ENCODE data around the gene MXI1.
"Not testable (repeated sequence)": the region's sequence is repeated elsewhere in the genome, so short reads cannot be mapped to it uniquely, and the experiment has no call there.

MXI1 gene

DNA sequence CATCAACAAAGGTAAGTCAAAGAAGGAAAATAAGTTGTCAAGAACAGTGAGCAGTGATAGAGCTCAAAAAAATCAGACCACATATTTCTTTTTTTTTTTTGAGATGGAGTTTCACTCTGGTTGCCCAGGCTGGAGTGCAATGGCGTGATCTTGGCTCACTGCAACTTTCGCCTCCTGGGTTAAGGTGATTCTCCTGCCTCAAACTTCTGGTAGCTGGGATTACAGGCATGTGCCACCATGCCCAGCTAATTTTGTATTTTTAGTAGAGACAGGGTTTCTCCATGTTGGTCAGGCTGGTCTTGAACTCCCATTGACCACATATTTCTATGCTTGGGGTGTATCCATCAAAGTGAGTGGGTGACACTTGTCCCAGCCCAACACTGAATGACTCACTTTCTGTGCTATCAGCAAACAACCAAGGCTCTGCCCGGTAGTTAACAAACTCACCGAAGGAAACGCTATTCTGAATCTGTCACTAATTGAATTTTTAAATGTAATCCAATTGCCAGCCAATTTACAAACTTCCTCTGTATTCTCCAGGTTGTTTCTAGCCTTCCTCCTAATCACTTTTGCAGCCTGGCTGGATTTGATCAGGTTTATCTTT is 116.9 kb downstream of the MXI1 start:
- DNase-seq, result no peak

DNA sequence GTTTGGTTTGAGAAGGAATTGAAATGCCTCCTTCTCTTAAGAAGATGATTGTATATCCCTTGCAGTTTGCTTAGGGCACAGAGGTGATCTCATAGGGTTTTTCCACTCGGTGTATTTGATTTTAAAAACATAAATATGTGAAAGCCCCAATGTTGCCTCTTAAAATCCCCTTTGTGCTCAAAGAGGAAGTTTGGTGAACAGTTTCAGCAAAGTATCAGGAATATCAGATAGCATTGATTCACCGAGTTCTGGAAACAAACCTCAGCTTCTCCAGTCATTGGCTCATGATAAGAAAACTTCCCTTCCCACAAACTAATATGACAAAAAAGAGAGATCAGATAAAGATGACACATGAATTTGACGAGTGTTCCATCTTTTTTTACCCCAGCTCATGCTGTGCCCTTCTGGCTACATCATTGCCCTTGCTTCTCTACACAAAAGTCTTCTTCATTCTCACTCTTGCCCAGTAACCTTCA is 117.4 kb downstream of the MXI1 start:
- no peak for DNase-seq

DNA sequence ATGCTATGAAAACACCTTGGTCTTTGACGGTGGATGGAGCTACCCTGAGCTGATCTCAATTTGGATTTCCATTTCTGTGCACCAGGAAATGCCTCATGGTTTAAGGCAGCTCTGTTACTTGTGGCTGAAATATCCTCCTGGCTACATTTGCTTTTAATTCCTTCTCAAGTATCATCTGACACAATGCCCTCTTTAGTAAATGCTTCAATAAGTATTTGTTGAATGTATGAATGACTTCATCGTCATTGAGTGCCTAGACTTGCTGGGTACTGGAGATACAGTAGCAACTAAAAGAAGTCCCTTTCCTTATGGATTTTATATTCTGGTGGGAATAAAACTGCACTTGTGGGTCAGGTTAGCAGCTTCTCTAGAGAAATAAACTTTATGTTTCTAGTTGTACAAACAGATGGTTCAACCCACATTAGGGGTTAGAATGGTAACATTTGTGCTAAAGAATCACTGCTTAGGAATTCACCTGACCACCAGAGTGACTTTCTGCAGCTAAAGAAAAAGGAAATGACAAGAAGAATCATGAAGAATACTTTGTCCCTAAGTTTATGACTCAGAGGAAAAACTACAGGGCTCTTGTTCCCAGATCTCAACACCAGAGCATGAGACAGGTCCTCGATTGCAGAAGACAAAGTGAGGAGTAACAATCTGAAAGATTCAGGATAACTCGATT is 119.1 kb downstream of the MXI1 start:
- DNase-seq, result no peak

DNA sequence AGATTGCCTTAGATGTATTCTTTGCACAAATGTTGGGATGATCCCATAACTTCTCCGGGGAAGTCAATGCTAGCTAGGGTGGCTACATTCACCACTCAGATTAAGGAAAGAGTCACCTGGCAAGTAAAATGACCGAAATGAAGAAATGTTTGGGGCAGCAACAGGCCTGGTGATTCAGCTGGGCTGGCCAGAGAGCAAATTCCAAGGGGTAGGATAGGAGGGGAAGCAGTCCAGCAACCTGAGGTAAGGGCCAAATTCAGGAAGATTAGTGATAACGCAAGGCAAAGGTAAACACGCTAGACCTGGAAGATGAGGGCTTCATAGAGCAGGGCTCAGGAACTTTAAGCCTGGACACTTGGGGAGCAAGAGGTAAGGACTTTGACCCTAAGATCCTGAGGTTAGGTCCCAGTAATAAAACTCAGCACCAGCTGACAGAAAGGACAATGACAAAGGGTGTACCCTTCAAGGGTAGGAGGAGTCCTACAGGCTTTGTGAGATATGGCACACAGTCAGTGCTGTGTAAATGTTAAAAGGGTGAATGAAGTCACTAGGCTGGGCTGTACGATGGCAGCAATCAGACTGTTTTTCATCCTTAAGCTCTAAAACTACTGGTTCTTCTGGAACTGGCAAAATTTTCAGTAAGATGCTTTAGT is 120.0 kb downstream of the MXI1 start:
- DNase-seq, result no peak

DNA sequence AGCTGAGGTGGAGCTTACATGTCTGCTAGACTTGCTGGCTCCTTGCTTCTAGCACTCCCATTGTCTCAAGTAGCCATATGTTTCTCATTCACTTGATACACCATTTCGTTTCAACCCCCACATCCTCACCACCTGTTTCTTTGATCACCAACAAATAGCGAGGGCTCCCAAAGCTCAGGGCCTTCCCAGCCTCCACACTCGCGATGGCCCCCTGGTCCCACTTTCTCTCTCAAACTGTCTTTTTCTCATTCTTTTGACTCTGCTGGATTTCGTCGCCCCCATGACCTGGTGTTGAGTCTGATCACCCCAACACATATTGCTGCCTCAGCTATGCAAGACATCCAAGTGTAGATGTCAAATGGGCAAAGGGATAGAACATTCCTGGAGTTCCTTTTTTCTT is 123.3 kb downstream of the MXI1 start:
- no peak for DNase-seq

DNA sequence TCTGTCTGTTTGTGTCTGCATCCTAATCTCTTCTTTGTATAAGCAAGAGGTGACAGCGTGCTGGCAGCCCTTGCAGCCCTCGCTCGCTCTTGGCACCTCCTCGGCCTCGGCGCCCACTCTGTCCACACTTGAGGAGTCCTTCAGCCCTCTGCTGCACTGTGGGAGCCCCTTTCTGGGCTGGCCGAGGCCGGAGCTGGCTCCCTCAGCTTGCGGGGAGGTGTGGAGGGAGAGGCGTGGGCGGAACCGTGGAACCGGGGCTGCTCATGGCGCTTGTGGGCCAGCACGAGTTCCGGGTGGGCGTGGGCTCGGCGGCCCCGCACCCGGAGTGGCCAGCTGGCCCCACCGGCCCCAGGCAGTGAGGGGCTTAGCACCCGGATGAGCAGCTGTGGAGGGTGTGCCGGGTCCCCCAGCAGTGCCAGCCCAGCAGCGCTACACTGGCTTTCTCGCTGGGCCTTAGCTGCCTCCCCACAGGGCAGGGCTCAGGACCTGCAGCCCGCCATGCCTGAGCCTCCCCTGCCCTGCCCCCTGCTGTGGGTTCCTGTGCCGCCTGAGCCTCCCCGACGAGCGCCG is 123.9 kb downstream of the MXI1 start:
- not testable (repeated sequence) for DNase-seq

DNA sequence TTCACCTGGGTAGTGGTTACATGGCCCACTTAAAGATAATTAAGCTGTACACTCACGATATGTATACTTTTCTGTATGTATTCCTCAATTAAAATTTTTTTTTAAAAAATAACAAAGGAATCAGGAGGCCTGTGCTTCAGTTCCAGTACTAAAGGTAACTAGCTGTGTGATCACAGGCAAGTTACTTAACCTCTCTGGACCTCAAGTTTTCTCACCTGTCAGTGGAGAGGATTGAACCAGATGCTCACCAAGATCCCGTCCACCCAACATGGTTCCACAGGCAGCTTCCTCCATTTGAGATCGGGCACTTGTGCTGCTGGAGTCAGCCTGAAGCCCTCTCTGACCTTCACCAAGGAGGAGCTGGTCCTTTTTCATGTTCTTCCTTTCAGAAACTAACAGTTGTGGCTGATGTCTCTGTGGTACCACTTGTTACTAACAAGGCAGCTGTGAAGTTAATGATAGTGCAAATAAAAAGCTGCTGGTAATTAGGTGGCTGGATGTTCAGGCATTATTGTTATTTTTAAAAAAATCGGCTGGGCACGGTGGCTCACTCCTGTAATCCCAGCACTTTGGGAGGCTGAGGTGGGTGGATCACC is 126.8 kb downstream of the MXI1 start:
- DNase-seq, result no peak

DNA sequence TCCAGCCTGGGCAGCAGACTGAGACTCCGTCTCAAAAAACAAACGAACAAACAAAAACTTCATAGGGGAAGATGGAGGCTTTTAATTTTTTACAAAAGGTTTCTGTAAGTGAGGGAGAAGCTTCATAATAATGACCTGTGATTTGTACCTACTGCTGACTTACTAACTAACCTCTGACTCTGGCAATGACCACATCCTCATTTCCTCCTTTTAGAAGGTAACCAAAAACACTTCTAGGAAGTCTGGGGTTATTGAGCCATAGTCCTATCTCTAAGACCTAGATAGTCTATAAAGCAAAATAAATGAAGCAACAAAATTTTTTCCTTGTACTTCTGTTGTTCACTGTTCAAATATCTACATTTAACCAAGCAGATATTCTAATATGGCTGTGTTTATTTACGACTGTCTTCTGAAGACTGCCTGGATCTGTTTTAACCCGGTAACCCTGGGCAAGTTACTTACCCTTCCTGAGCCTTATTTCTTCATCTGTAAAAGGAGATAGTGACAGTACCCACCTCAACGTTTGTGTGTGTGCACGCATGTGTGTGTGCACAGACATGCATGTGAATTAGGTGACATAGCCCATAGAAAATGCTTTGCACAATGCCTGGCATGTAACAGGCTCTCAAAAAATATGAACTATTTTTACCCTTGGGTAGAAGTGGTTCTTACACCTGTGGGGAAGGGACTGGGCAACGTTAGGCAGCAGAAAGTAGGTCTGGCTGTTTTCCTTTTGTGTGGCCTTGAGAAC is 128.1 kb downstream of the MXI1 start:
- DNase-seq, result no peak

DNA sequence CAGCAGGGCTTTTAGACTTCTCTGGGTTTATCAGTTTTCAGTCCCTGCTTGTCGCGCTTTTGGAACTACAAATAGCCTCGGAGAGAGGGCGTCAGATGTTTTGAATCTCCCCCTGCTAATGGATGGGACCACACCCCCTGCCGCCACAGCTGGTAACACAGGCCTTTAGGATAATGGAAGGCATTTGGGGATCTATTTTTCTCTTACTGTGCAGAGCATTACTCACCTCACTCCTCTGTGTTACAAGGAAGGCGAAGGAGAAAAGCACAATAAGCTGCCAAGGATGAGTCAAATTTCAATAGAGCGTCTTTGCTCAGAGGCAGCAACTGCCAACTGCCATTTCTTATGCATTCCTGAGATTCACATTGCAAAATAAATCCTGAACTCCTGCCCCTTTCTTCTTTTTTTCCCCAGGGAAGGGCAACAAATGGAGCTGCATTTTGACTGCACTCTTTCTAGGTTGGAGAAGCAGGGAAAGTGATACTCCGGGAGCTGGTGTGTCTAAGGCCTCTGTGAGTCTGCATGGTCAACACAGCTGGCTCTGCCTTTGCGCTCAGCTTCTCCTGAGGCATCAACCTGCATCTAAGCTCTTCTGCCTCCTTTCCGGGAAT is 128.8 kb downstream of the MXI1 start:
- no peak for DNase-seq

Data from NCI-H187 (cell line).